HG03196 (cell line): ENCODE results near the gene ANKRD40.
"Not testable (repeated sequence)": the region's sequence is repeated elsewhere in the genome, so short reads cannot be mapped to it uniquely, and the experiment has no call there.

ENCODE experiments used
- ATAC-seq: cut with Tn5 transposase; IDR thresholded peaks from one replicate; pipeline ENCODE4 v1.9.1; 2021; ENCODE audit not compliant: unreplicated experiment

The ANKRD40 gene

GRCh38 chr17:50712641-50713040 is 4.9 kb upstream of the ANKRD40 start:
- ATAC-seq, result no peak

- ATAC-seq, result no peak
Observed at GRCh38 chr17:50710650-50711049, 2.9 kb upstream of the ANKRD40 start.

DNA sequence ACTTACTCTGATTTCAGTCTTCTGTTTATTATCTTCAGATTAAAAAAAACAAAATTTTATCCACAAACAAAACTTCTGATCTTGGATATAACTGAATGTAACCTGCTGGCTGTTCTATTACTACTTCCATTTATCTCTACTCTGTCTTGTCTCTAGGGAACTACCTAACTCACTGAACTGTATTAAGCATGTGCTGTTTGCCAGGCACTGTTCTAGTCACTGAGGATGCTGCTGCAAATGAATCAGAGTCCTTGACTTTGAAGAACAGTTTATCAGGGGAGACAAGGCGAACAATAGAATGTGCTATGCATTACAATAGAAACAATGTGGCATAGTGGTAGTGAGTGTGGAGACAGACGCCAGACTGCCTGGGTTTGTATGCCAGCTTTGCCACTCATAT is 2.3 kb upstream of the ANKRD40 start:
- ATAC-seq, result no peak

- not testable (repeated sequence) for ATAC-seq
Observed at GRCh38 chr17:50709053-50709452, 1.3 kb upstream of the ANKRD40 start.

GRCh38 chr17:50708050-50709000 is 611 bp upstream of the ANKRD40 start:
- no peak for ATAC-seq

DNA sequence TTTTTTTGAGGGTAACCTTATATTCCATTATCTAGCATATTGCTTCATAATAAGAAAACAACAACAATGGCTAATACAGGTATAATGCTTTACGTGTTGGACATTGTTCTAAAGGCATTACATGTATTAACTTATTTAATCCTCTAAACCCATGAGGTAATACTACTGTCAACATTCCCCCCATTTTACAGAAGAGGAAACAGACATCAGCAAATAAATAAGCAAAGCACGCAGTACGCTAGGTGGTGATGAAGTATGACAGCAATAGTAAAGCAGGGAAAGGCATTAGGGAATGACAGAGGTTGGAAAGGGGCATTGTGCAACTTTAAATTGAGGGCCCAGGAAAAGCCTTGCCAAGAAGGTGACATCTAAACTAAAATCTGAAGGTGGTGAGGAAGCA is 4.6 kb downstream of the ANKRD40 start:
- ATAC-seq, result no peak

DNA sequence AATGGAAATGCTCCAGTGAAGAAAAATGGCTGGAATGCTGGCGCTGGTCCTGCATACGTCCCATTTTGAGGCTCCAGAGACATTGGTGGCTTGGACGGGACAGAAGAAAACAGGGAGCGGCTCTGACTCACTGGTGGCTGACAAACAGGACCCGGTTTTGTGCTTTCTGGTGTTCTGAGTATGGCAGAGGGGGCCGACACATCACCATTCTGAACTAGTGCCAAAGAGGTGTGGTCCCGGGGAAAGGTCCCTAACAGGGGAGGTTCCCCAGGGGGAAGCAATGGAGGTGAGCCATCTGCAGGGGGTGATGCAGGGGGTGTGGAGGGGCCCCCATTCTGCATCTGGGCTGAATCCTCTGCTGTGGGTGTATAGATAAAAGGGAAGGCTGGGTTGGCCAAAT is 8.3 kb downstream of the ANKRD40 start:
- no peak for ATAC-seq

GRCh38 chr17:50697663-50698272 is 9.9 kb downstream of the ANKRD40 start:
- ATAC-seq, result no peak

- no peak for ATAC-seq
Observed at GRCh38 chr17:50697062-50697461, 10.7 kb downstream of the ANKRD40 start.

- ATAC-seq, result no peak
Observed at GRCh38 chr17:50696365-50696879, 11.3 kb downstream of the ANKRD40 start.

DNA sequence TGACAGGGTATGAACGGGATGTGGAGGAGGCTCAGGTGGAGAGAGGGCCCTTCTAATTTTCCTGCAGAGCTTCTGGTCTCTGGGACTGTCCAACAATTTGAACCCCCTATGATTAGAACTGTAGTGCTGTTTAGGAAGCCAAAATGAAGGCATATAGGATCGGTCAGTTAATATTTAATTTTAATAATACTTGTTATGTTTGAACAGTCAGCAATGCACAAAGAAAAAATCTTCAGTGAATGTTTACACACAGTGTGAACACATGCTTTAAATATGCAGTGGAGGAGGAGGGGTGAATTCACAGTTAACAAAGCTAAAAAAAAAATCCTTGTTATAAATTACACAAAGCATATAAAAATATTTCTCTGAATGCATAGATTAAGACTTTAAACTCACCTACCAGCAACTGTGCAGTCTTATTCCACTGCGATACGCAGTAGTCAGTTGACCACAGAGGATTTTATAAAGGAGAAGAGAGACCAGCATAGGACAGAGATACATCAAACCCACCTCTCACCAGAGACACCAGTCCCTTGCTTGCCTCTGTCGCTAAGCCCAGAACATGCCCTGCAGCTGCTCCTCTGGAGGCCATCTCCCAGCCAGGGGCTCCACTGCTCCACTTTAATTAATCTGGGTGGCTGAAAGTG is 14.6 kb downstream of the ANKRD40 start:
- no peak for ATAC-seq

GRCh38 chr17:50692448-50693035 is 15.2 kb downstream of the ANKRD40 start:
- ATAC-seq, result no peak

DNA sequence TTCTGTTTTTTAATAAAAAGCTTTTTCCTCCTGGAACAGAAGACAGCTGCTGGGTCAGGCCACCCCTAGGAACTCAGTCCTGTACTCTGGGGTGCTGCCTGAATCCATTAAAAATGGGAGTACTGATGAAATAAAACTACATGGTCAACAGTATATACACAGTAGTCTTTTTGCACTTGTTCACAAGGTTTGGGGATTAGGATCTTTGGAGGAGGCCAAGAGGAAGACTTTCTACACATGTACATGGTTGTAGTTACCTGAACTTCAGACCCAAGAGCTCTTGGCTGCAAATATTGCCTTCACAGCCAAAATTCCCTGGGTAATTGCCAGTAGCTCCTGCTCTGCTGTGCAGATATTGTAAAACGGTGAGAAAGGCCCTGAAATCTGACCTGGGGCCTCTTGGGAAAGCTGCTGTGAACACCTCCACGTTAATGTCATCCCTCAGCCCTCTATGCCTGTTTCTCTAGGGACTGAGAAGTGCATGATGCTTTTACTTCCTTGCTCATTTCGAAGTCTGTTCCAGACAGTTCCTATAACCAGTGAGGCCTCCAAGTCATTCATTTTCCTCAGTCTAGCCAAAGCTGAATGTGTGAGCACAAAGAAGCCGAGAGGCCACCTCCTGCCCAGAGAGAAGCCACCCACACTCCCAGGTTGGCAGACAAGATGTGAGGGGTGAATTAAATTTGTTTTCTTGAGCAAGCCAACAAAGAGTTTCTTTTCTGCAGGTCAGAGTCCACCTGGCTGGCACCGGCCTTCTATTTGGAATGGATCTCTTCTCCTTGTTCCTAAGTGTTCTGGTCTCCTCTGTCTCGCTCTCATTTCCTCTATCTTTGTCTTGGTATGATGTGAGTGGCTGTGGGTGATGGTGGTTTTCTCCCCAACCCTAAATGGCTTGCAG is 15.9 kb downstream of the ANKRD40 start:
- ATAC-seq, result no peak

DNA sequence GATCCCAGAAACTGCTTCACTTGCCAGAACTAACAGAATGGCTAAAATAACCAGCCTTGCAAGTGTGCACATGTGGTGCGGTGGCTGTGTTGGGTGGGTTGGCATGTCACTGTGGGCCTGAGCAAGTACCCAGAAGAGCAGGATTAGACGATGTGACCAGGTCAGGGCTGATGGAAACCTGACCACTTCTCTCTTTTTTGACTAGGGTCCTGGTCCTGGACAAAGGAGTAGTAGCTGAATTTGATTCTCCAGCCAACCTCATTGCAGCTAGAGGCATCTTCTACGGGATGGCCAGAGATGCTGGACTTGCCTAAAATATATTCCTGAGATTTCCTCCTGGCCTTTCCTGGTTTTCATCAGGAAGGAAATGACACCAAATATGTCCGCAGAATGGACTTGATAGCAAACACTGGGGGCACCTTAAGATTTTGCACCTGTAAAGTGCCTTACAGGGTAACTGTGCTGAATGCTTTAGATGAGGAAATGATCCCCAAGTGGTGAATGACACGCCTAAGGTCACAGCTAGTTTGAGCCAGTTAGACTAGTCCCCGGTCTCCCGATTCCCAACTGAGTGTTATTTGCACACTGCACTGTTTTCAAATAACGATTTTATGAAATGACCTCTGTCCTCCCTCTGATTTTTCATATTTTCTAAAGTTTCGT is 16.7 kb downstream of the ANKRD40 start:
- ATAC-seq, result no peak

- ATAC-seq, result no peak
Observed at GRCh38 chr17:50689956-50690886, 17.5 kb downstream of the ANKRD40 start.

- no peak for ATAC-seq
Observed at GRCh38 chr17:50689251-50689650, 18.5 kb downstream of the ANKRD40 start.

- ATAC-seq, result no peak
Observed at GRCh38 chr17:50688245-50688644, 19.5 kb downstream of the ANKRD40 start.

DNA sequence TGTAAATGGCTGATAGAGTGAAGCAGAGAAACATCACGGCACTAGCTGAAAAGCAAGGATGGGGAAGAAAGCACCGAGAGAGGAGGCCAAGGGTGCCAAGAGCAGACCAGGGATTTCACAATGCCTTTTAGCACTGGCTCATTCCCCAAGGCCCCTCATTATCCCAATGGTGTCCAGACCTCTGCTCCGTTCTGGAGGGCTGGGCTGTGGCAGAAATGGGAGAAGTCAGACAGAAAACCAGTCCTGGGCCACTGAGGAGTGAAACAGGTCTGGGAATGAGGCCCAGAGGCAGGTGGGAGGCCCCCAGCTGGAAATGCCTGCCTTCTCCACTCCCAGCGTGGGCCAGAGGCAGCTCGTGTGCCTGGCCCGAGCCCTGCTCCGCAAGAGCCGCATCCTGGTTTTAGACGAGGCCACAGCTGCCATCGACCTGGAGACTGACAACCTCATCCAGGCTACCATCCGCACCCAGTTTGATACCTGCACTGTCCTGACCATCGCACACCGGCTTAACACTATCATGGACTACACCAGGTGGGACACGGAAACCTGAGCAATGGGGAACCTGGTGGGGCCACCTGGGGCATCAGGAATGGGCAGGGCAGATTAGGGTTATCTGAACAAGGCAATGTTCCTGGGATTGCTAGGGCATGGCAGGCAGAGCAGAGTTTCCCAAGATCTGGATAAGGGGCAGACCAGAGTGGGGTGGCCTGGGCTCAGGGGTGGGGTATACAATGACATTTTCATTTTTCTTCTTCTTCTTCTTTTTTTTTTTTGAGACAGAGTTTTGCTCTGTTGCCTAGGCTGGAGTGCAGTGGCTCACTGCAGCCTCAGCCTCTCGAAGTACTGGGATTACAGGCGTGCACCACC is 20.3 kb downstream of the ANKRD40 start:
- no peak for ATAC-seq
